ENCODE data around the gene IGF1. TPM values are rescaled to one million over a fixed set of nuclear protein-coding genes. Genes with fewer than 3 reads are reported as not detected.

IGF1 gene
- total RNA-seq, 1 donor from 2014 or later = under 0.01 TPM

DNA sequence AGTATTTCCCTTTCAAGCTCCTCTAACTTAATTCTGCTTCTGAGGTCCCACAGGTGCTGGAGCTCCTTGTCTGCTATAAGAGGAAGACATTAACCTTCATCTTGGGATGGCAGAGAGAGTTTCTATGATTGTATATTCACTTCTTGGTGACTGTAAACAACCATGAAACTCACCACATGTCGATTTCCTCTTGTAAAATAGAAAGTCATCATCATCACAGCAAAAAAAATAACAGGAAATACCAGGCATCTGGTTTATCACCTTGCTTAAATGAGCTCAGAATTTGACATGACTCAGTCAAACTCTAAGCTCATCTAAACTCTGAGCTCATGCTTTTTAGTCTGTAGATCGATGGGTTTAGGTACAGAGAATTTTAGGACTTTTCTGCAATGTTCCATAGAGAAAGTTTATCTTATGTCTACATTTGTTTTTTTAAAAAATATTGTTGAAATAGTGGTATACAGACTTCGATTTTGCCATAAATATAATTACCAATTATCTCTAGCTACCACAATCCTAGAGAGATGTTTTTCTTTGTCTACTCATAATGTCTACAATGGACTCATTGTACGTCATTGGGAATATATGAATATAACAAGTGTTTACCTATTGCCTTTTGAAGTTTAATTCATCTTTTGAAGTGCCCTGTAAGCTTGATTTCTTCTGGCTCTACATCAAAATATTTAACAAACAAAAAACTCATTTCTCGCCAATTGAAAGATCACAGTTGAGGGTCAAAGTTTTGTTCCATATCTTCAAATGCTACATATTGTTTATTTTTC lies 58.4 kb downstream of the IGF1 start:
- TF ChIP-seq, protein P1, sequence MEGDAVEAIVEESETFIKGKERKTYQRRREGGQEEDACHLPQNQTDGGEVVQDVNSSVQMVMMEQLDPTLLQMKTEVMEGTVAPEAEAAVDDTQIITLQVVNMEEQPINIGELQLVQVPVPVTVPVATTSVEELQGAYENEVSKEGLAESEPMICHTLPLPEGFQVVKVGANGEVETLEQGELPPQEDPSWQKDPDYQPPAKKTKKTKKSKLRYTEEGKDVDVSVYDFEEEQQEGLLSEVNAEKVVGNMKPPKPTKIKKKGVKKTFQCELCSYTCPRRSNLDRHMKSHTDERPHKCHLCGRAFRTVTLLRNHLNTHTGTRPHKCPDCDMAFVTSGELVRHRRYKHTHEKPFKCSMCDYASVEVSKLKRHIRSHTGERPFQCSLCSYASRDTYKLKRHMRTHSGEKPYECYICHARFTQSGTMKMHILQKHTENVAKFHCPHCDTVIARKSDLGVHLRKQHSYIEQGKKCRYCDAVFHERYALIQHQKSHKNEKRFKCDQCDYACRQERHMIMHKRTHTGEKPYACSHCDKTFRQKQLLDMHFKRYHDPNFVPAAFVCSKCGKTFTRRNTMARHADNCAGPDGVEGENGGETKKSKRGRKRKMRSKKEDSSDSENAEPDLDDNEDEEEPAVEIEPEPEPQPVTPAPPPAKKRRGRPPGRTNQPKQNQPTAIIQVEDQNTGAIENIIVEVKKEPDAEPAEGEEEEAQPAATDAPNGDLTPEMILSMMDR (IDR thresholded peaks at IDR 0.05; ENCODE audit: insufficient read depth, low read length, poor library complexity, severe bottlenecking) = no peak
- no peaks in the 10 kb centered on the region for H3K27me3 ChIP-seq (ENCODE audit: control insufficient read depth, insufficient read depth, low read length)
- H3K4me3 ChIP-seq (ENCODE audit: low read depth, low read length) = no peak overlapping the region
- DNase-seq (ENCODE audit: low read depth) = no peak
- H3K36me3 ChIP-seq (ENCODE audit: control insufficient read depth, insufficient read depth, low read length) = no peaks in the 10 kb centered on the region

DNA sequence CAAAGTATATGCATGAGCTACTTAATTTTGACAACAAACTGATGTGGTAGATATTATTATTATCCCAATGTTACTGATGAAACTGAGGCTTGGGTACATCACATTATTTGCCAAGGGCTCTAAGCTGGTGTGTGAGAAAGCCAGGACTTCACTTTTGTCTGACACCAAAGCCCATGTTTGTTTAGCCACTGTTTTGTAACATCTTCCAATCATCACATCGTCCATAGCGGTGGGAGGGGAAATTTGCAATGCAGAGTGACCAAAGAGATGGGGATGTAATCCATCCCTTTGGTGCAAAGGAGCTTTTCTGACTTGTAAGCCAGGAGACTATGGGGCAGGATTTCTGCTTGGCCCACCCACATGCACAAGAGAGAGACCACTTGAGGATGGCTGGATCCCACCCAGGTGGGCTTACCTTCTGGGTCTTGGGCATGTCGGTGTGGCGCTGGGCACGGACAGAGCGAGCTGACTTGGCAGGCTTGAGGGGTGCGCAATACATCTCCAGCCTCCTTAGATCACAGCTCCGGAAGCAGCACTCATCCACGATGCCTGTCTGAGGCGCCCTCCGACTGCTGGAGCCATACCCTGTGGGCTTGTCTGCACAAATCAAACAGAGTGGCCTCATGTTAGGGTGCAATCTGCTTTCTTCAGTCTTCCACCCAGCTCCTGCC lies 61.1 kb downstream of the IGF1 start:
- H3K27me3 ChIP-seq (ENCODE audit: control insufficient read depth, insufficient read depth, low read length) = no peaks in the 10 kb centered on the region
- no peak for DNase-seq (ENCODE audit: low read depth)
- TF ChIP-seq, protein P1 (IDR thresholded peaks at IDR 0.05; ENCODE audit: insufficient read depth, low read length, poor library complexity, severe bottlenecking) = no peak
- H3K4me3 ChIP-seq (ENCODE audit: low read depth, low read length) = no peak overlapping the region
- no peaks in the 10 kb centered on the region for H3K36me3 ChIP-seq (ENCODE audit: control insufficient read depth, insufficient read depth, low read length)

DNA sequence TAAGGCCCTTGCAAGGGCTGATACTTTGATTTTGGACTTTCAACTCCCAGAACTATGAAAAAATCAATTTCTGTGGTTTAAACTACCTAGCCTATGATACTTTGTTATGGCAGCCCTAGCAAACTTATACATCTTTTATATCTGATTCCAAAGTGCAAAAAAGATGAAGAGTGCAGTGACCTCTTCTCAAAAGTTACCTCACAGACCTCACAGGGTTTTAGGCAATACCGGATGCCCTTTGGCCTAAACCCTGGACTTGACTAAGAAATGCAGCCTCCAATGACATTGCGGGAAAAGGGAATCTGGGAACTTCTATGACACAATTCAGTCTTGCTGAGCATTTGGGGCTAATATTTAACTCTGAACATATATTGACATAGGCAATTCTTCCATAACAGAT lies 63.3 kb downstream of the IGF1 start:
- TF ChIP-seq, protein P1 (IDR thresholded peaks at IDR 0.05; ENCODE audit: insufficient read depth, low read length, poor library complexity, severe bottlenecking) = no peak
- no peak overlapping the region for H3K4me3 ChIP-seq (ENCODE audit: low read depth, low read length)
- H3K27me3 ChIP-seq (ENCODE audit: control insufficient read depth, insufficient read depth, low read length) = no peaks in the 10 kb centered on the region
- no peaks in the 10 kb centered on the region for H3K36me3 ChIP-seq (ENCODE audit: control insufficient read depth, insufficient read depth, low read length)
- no peak for DNase-seq (ENCODE audit: low read depth)

DNA sequence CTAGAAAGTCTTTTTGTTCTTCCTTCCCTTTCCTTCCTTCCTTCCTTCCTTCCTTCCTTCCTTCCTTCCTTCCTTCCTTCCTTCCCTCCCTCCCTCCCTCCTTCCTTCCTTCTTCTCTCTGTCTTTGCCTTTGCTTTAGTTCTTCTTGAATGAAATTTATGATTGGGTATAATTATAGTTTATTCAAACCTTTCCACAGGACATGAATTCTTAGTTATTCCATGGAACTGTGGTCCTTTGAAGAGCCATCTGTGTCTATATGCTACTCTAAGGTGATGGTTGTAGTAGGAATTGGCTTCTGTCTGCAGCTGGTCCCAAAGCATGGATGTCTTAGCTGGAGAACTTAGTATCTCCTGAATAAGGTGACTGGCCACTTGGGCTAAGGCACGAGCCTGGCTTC lies 64.8 kb downstream of the IGF1 start:
- no peak overlapping the region for H3K4me3 ChIP-seq (ENCODE audit: low read depth, low read length)
- TF ChIP-seq, protein P1 (IDR thresholded peaks at IDR 0.05; ENCODE audit: insufficient read depth, low read length, poor library complexity, severe bottlenecking) = no peak
- H3K27me3 ChIP-seq (ENCODE audit: control insufficient read depth, insufficient read depth, low read length) = no peaks in the 10 kb centered on the region

DNA sequence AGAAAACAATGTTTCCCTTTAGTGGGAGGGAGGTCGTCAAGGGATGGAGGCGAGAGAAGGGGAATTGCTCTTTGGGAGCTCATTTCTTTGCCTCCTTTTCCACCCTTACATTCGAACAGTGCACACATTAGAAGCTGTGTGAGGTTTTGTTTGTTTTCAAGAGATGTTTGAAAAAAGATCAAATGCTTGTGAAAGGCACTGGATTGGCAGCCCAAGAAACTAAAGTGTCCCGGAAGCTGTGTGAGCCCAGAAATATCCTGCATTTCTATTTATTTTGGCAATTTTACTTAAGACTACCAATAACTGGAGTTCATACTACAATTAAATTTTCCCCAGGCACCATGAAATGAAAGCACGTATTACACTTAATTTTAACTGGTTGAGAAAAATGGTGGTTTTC lies 67.0 kb downstream of the IGF1 start:
- no peaks in the 10 kb centered on the region for H3K36me3 ChIP-seq (ENCODE audit: control insufficient read depth, insufficient read depth, low read length)
- no peaks in the 10 kb centered on the region for H3K27me3 ChIP-seq (ENCODE audit: control insufficient read depth, insufficient read depth, low read length)
- TF ChIP-seq, protein P1 (IDR thresholded peaks at IDR 0.05; ENCODE audit: insufficient read depth, low read length, poor library complexity, severe bottlenecking) = no peak
- no peak overlapping the region for H3K4me3 ChIP-seq (ENCODE audit: low read depth, low read length)
- DNase-seq (ENCODE audit: low read depth) = no peak

More for the DNA sequence above, 64.8 kb downstream of the IGF1 start:
- no peak for DNase-seq (ENCODE audit: low read depth)
- no peaks in the 10 kb centered on the region for H3K36me3 ChIP-seq (ENCODE audit: control insufficient read depth, insufficient read depth, low read length)

Data from kidney epithelial cell (primary cell).